HepG2 (cell line): Measurements from ENCODE around the gene AREL1. TPM values are rescaled to one million over a fixed set of nuclear protein-coding genes. Genes with fewer than 3 reads are reported as not detected.

Experiments
- ATAC-seq: fragments of 200-7000 bp; cut with Tn5 transposase; 3 replicates; pipeline ENCODE4 v1.9.1; 2020; ENCODE audit warnings: mild to moderate bottlenecking, moderate library complexity
- BruUV-seq: library from RNA; stranded (reverse); fragments of 400-500 nt; replicated peaks from 2 replicates; lab custom pipeline; 2021; lab: Mats Ljungman, UMichigan
- CTCF ChIA-PET: fragments of 300-600 bp; formaldehyde crosslinking; extraction: SDS; loops from one replicate; lab custom pipeline; 2021; ENCODE audit warnings: low total read pairs, inconsistent platforms, low intra/inter-chr PET ratio; lab: Yijun Ruan, JAX
- POLR2A ChIA-PET: fragments of 350-600 bp; sonication (Branson Sonifier 250); formaldehyde crosslinking; loops from one replicate; lab custom pipeline; 2020; ENCODE audit warnings: antibody characterized with exemption, inconsistent platforms; lab: Yijun Ruan, JAX
- DNase-seq: peaks from one replicate; pipeline ENCODE4 v3.0.0-alpha.2; 2015; ENCODE audit warnings: low spot score
- FAIRE-seq: peaks from 3 replicates; lab custom pipeline; 2011; peaks lifted over from hg19 to GRCh38; lab: Jason Lieb, UNC
- H2AFZ ChIP-seq: one replicate; pipeline ENCODE4 v1.6.1; 2011; ENCODE audit warnings: low read length, inconsistent platforms
- H3K27ac ChIP-seq: fragments of 300-600 bp; 3 replicates; pipeline ENCODE4 v1.8.0; 2011; ENCODE audit warnings: mixed run types, mild to moderate bottlenecking, mixed read lengths, low read length, inconsistent platforms; ENCODE audit not compliant: insufficient read depth; ENCODE audit errors: extremely low read length
- H3K27me3 ChIP-seq, 2 experiments: fragments of 200-600 bp in 1 of 2; 2 replicates in 1 of 2; 3 replicates in 1 of 2; pipeline versions ENCODE4 v1.6.0 to v1.8.0; 2011; ENCODE audit warnings: low read length in 2 of 2, mild to moderate bottlenecking in 2 of 2, moderate library complexity in 2 of 2, inconsistent platforms in 1 of 2; ENCODE audit not compliant: insufficient read depth in 2 of 2, control insufficient read depth in 1 of 2
- H3K36me3 ChIP-seq, 2 experiments: fragments of 200-600 bp in 1 of 2; replicated peaks in 1 of 2; 2 replicates in 1 of 2; 3 replicates in 1 of 2; pipeline versions ENCODE4 v1.5.1 to v1.8.0; 2011; ENCODE audit warnings: low read length in 2 of 2, inconsistent platforms in 1 of 2; ENCODE audit not compliant: insufficient read depth in 2 of 2, control insufficient read depth in 1 of 2
- H3K4me1 ChIP-seq: 2 replicates; pipeline ENCODE4 v1.5.1; 2012; ENCODE audit warnings: low read length, inconsistent platforms; ENCODE audit not compliant: insufficient read depth
- H3K4me2 ChIP-seq: 2 replicates; pipeline ENCODE4 v1.6.0; 2011; ENCODE audit warnings: low read depth, low read length, inconsistent platforms
- H3K4me3 ChIP-seq, 3 experiments: fragments of 200-600 bp in 1 of 3; sonication (generic), shearing (Covaris generic) in 1 of 3; replicated peaks in 1 of 3; 2 replicates each; pipeline ENCODE4 v1.5.1; 2011 to 2016; ENCODE audit warnings: low read length in 3 of 3, inconsistent platforms in 2 of 3, low read depth in 2 of 3, mild to moderate bottlenecking in 2 of 3, control low read depth in 1 of 3, mixed read lengths in 1 of 3; ENCODE audit not compliant: insufficient read depth in 1 of 3
- H3K79me2 ChIP-seq: one replicate; pipeline ENCODE4 v1.6.1; 2011; ENCODE audit warnings: low read length, inconsistent platforms; ENCODE audit not compliant: insufficient read depth
- H3K9ac ChIP-seq: 2 replicates; pipeline ENCODE4 v1.6.0; 2011; ENCODE audit warnings: mild to moderate bottlenecking, low read depth, low read length, inconsistent platforms; ENCODE audit not compliant: insufficient read depth
- H3K9me3 ChIP-seq: 2 replicates; pipeline ENCODE4 v1.5.1; 2012; ENCODE audit warnings: mild to moderate bottlenecking, low read length
- H4K20me1 ChIP-seq: 2 replicates; pipeline ENCODE4 v1.6.0; 2011; ENCODE audit warnings: inconsistent platforms, mild to moderate bottlenecking, low read length, moderate library complexity; ENCODE audit not compliant: insufficient read depth
- HNRNPLL ChIP-seq: fragments of 200-400 bp; formaldehyde crosslinking; IDR thresholded peaks from 2 replicates; pipeline ENCODE4 v1.6.1; 2017; ENCODE audit warnings: mild to moderate bottlenecking, low read depth, low read length; ENCODE audit not compliant: poor library complexity, severe bottlenecking
- SAFB2 ChIP-seq: sonication (generic); formaldehyde crosslinking; IDR thresholded peaks from 2 replicates; pipeline ENCODE4 v1.5.1; 2020; ENCODE audit warnings: missing genetic modification reagents, low read depth, mild to moderate bottlenecking, borderline replicate concordance
- ZNF121 ChIP-seq: sonication (generic); formaldehyde crosslinking; IDR thresholded peaks from 2 replicates; pipeline ENCODE4 v1.5.0; 2020; ENCODE audit warnings: mild to moderate bottlenecking, missing genetic modification reagents
- ZNF816 ChIP-seq: sonication (generic); formaldehyde crosslinking; IDR thresholded peaks from 2 replicates; pipeline ENCODE4 v1.8.0; 2022; ENCODE audit warnings: missing genetic modification reagents, mild to moderate bottlenecking, borderline replicate concordance
- WGBS: methylation state at CpG from one replicate; pipeline ENCODE4 v1.1.6; 2017; ENCODE audit warnings: low lambda C conversion rate; 5-methylcytosine and 5-hydroxymethylcytosine counted together
- in situ Hi-C: cut with HindIII; loops from 2 replicates; pipeline ENCODE4 v1.10.0; 2017; ENCODE audit warnings: low pct_unique_long_range_greater_than_20kb; ENCODE audit not compliant: extremely low pct_ligation_motif_present
- intact Hi-C: fragments of 100-400 bp; cut with micrococcal nuclease; formaldehyde crosslinking; loops from one replicate; pipeline ENCODE4 v1.10.0; 2022; ENCODE audit not compliant: unreplicated experiment
- polyA plus RNA-seq, 8 experiments: library from polyadenylated mRNA; depleted of rRNA in 3 of 8; stranded (reverse) in 7 of 8; unstranded in 1 of 8; fragments of >200 nt; fragmentation: Illumina TruSeq in 4 of 8; extraction: Trizol in 4 of 8; gene quantifications; 2 replicates each; pipeline versions ENCODE4 v1.2.1 to v1.2.3, GENCODE V29; 2011 to 2016; ENCODE audit warnings: low read depth in 4 of 8, missing spikeins in 1 of 8, mixed read lengths in 1 of 8; ENCODE audit not compliant: insufficient read depth in 1 of 8
- total RNA-seq, 5 experiments: library from RNA; depleted of rRNA; stranded (reverse); fragments of >200 nt; fragmentation: Illumina TruSeq; extraction: Trizol; gene quantifications; 2 replicates each; pipeline ENCODE4 v1.2.3, GENCODE V29; 2016; ENCODE audit warnings: low read depth in 1 of 5
- TF ChIP-seq, protein P1 (sequence below): fragments of 450-650 bp; IDR thresholded peaks from 2 replicates; pipeline ENCODE4 v1.6.1; 2016
- TF ChIP-seq, protein P2 (sequence below): sonication (generic); formaldehyde crosslinking; IDR thresholded peaks from 2 replicates; pipeline ENCODE4 v1.8.1; 2022; ENCODE audit warnings: low read depth, mild to moderate bottlenecking, missing genetic modification reagents

The AREL1 gene
- total and polyA plus RNA-seq, 2 of the 13 experiments (the other 11 are each of a cell fraction or from before 2014, with no cell fraction given), result 21.3 to 25.4 TPM

DNA sequence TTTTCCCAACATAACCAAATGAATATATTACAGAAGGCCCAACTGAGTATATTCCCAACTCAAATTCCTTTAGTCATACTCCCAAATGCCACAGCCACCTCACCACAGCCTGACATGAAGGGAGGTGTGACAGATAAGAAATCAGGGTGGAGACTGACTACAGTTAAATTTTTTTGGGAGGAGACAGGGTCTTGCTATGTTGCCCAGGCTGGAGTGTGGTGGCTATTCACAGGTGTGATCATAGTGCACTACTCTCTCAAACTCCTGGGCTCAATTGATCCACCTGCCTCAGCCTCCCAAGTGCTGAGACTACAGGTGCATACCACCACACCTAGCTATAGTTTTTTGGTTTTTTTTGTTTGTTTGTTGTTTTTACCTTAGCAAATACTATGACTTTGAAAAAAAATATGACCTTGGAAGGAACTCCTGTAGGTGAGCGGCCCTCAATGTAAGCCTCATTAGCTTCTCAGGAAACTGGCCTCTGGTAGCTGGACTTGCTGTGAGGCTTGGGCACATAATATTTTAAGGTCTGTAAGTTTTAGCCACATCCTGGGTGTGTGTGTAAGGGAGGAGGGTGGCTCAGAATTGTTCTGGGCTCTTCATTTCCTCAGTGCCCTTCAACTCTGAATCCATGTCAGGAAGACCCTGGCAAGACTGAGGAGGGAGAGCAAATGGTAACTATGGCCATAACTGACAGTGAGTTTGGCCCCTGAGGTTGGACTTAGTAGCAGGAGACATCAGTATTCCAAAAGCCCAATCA lies 61.8 kb downstream of the AREL1 start:
- POLR2A ChIA-PET, result no interaction called here
- in situ Hi-C loops (no loop called here), intact Hi-C loops (no loop called here)
- no peaks in the 10 kb centered on the region; a peak in 1 of 5 replicates for H3K36me3 ChIP-seq
- H3K9me3 ChIP-seq, result no peaks in the 10 kb centered on the region
- no peak overlapping the region for H3K9ac ChIP-seq
- DNase-seq (no peak), FAIRE-seq (no peak), ATAC-seq (no peak)
- no peak overlapping the region for H3K27ac ChIP-seq
- H4K20me1 ChIP-seq, result no peaks in the 10 kb centered on the region
- CTCF ChIA-PET, result no interaction called here
- no peaks in the 10 kb centered on the region for H3K79me2 ChIP-seq
- BruUV-seq, result no TSS peak
- 96% methylated on average over 1 of the region's 1 CpG for WGBS
- TF ChIP-seq, protein P1, sequence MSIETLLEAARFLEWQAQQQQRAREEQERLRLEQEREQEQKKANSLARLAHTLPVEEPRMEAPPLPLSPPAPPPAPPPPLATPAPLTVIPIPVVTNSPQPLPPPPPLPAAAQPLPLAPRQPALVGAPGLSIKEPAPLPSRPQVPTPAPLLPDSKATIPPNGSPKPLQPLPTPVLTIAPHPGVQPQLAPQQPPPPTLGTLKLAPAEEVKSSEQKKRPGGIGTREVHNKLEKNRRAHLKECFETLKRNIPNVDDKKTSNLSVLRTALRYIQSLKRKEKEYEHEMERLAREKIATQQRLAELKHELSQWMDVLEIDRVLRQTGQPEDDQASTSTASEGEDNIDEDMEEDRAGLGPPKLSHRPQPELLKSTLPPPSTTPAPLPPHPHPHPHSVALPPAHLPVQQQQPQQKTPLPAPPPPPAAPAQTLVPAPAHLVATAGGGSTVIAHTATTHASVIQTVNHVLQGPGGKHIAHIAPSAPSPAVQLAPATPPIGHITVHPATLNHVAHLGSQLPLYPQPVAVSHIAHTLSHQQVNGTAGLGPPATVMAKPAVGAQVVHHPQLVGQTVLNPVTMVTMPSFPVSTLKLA, result no peak
- TF ChIP-seq ZNF121 (0 out of 2 replicates have a peak, but pooled peaks have one; percentile 30), SAFB2 (CRISPR knock-in tag) (no peak), ZNF816 (CRISPR knock-in tag) (no peak), HNRNPLL (no peak)
- TF ChIP-seq, protein P2, sequence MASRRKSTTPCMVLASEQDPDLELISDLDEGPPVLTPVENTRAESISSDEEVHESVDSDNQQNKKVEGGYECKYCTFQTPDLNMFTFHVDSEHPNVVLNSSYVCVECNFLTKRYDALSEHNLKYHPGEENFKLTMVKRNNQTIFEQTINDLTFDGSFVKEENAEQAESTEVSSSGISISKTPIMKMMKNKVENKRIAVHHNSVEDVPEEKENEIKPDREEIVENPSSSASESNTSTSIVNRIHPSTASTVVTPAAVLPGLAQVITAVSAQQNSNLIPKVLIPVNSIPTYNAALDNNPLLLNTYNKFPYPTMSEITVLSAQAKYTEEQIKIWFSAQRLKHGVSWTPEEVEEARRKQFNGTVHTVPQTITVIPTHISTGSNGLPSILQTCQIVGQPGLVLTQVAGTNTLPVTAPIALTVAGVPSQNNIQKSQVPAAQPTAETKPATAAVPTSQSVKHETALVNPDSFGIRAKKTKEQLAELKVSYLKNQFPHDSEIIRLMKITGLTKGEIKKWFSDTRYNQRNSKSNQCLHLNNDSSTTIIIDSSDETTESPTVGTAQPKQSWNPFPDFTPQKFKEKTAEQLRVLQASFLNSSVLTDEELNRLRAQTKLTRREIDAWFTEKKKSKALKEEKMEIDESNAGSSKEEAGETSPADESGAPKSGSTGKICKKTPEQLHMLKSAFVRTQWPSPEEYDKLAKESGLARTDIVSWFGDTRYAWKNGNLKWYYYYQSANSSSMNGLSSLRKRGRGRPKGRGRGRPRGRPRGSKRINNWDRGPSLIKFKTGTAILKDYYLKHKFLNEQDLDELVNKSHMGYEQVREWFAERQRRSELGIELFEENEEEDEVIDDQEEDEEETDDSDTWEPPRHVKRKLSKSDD, result no peak
- H3K4me1 ChIP-seq, result no peaks in the 10 kb centered on the region
- H2AFZ ChIP-seq, result no peak overlapping the region
- no peaks in the 10 kb centered on the region for H3K27me3 ChIP-seq
- H3K4me2 ChIP-seq, result no peak overlapping the region
- no peak overlapping the region for H3K4me3 ChIP-seq
